H9 (cell line): Measurements from ENCODE around the gene THY1. TPM values are rescaled to one million over a fixed set of nuclear protein-coding genes. Genes with fewer than 3 reads are reported as not detected.

Experiments
- DNase-seq: peaks from one replicate; pipeline ENCODE4 v3.0.0-alpha.2; 2017
- H2AFZ ChIP-seq: one replicate; pipeline ENCODE4 v1.6.1; 2013; ENCODE audit warnings: mild to moderate bottlenecking, low read length, control low read depth, moderate library complexity
- H2AK5ac ChIP-seq: 2 replicates; pipeline ENCODE4 v1.6.1; 2013; ENCODE audit warnings: low read length, control low read depth, mixed read lengths; ENCODE audit not compliant: insufficient read length
- H2BK120ac ChIP-seq: one replicate; pipeline ENCODE4 v1.6.1; 2013; ENCODE audit warnings: low read depth, mild to moderate bottlenecking, low read length, control low read depth, inconsistent platforms; ENCODE audit not compliant: poor library complexity, severe bottlenecking
- H2BK12ac ChIP-seq: 2 replicates; pipeline ENCODE4 v1.6.1; 2013; ENCODE audit warnings: low read length, control low read depth, mixed read lengths, low read depth; ENCODE audit not compliant: insufficient read length
- H2BK15ac ChIP-seq: 2 replicates; pipeline ENCODE4 v1.6.1; 2013; ENCODE audit warnings: low read depth, low read length, control low read depth
- H2BK20ac ChIP-seq: one replicate; pipeline ENCODE4 v1.6.1; 2013; ENCODE audit warnings: low read depth, mild to moderate bottlenecking, low read length, control low read depth, inconsistent platforms; ENCODE audit not compliant: poor library complexity, severe bottlenecking
- H2BK5ac ChIP-seq: 2 replicates; pipeline ENCODE4 v1.6.1; 2013; ENCODE audit warnings: low read length, control low read depth, mixed read lengths; ENCODE audit not compliant: insufficient read length
- H3K14ac ChIP-seq: 2 replicates; pipeline ENCODE4 v1.6.1; 2013; ENCODE audit warnings: low read length, control low read depth; ENCODE audit not compliant: insufficient read depth
- H3K18ac ChIP-seq: 2 replicates; pipeline ENCODE4 v1.6.1; 2013; ENCODE audit warnings: low read depth, mild to moderate bottlenecking, mixed read lengths, low read length, control low read depth; ENCODE audit not compliant: insufficient read length
- H3K23ac ChIP-seq: 2 replicates; pipeline ENCODE4 v1.6.1; 2013; ENCODE audit warnings: low read length, control low read depth, mixed read lengths, low read depth; ENCODE audit not compliant: insufficient read length
- H3K23me2 ChIP-seq: 2 replicates; pipeline ENCODE4 v1.6.1; 2013; ENCODE audit warnings: low read depth, mild to moderate bottlenecking, mixed read lengths, low read length, control low read depth; ENCODE audit not compliant: insufficient read length, poor library complexity, severe bottlenecking
- H3K27ac ChIP-seq: 2 replicates; pipeline ENCODE4 v1.5.1; 2013; ENCODE audit warnings: low read length, control low read depth, mixed read lengths, low read depth; ENCODE audit not compliant: insufficient read length
- H3K27me3 ChIP-seq: 2 replicates; pipeline ENCODE4 v1.6.1; 2013; ENCODE audit warnings: low read length, control low read depth, inconsistent platforms; ENCODE audit not compliant: insufficient read depth
- H3K4ac ChIP-seq: 2 replicates; pipeline ENCODE4 v1.6.1; 2013; ENCODE audit warnings: low read depth, mild to moderate bottlenecking, control low read depth, inconsistent platforms, low read length, moderate library complexity
- H3K4me1 ChIP-seq: 2 replicates; pipeline ENCODE4 v1.6.1; 2013; ENCODE audit warnings: low read length, control low read depth, inconsistent platforms; ENCODE audit not compliant: insufficient read depth
- H3K4me2 ChIP-seq: 2 replicates; pipeline ENCODE4 v1.6.1; 2013; ENCODE audit warnings: low read length, control low read depth, mixed read lengths; ENCODE audit not compliant: insufficient read length, insufficient read depth
- H3K56ac ChIP-seq: 2 replicates; pipeline ENCODE4 v1.6.1; 2013; ENCODE audit warnings: low read depth, mild to moderate bottlenecking, mixed read lengths, low read length, control low read depth; ENCODE audit not compliant: insufficient read length
- H3K79me1 ChIP-seq: 2 replicates; pipeline ENCODE4 v1.6.1; 2013; ENCODE audit warnings: low read depth, mild to moderate bottlenecking, moderate library complexity, low read length, control low read depth, inconsistent platforms; ENCODE audit not compliant: insufficient read depth, poor library complexity, severe bottlenecking
- H3K79me2 ChIP-seq: 2 replicates; pipeline ENCODE4 v1.6.1; 2013; ENCODE audit warnings: low read length, control low read depth, inconsistent platforms; ENCODE audit not compliant: insufficient read depth
- H3K9ac ChIP-seq: 2 replicates; pipeline ENCODE4 v1.6.1; 2013; ENCODE audit warnings: low read length, control low read depth, mixed read lengths; ENCODE audit not compliant: insufficient read length; ENCODE audit errors: extremely low read depth
- H3K9me3 ChIP-seq: one replicate; pipeline ENCODE4 v1.6.1; 2013; ENCODE audit warnings: low read depth, low read length, inconsistent platforms; ENCODE audit not compliant: control insufficient read depth
- H3T11ph ChIP-seq: one replicate; pipeline ENCODE4 v1.6.1; 2013; ENCODE audit warnings: mild to moderate bottlenecking, low read length, control low read depth, inconsistent platforms
- H4K20me1 ChIP-seq: one replicate; pipeline ENCODE4 v1.6.1; 2013; ENCODE audit not compliant: control insufficient read depth, insufficient read length, insufficient read depth
- H4K5ac ChIP-seq: 2 replicates; pipeline ENCODE4 v1.6.1; 2013; ENCODE audit warnings: low read depth, mild to moderate bottlenecking, mixed read lengths, low read length, control low read depth; ENCODE audit not compliant: insufficient read length
- H4K8ac ChIP-seq: replicated peaks from 2 replicates; pipeline ENCODE4 v1.6.1; 2013; ENCODE audit warnings: low read length, control low read depth, mixed read lengths, low read depth; ENCODE audit not compliant: insufficient read length
- H4K91ac ChIP-seq: 2 replicates; pipeline ENCODE4 v1.6.1; 2013; ENCODE audit warnings: low read depth, mild to moderate bottlenecking, moderate library complexity, mixed read lengths, low read length, control low read depth; ENCODE audit not compliant: insufficient read length
- H3K27ac Mint-ChIP-seq, 3 experiments: 2 replicates in 2 of 3; 3 replicates in 1 of 3; pipeline ENCODE4 v1.8.0; 2020 to 2021; ENCODE audit warnings: mixed read lengths in 3 of 3, mild to moderate bottlenecking in 1 of 3, moderate library complexity in 1 of 3
- H3K27me3 Mint-ChIP-seq: 2 replicates; pipeline ENCODE4 v1.8.0; 2021; ENCODE audit warnings: low read depth, mild to moderate bottlenecking, moderate library complexity, mixed read lengths
- H3K36me3 Mint-ChIP-seq, 3 experiments: 2 replicates in 2 of 3; 3 replicates in 1 of 3; pipeline ENCODE4 v1.8.0; 2020 to 2021; ENCODE audit warnings: low read depth in 3 of 3, mixed read lengths in 3 of 3; ENCODE audit not compliant: insufficient read depth in 1 of 3
- H3K4me1 Mint-ChIP-seq, 2 experiments: 2 replicates each; pipeline ENCODE4 v1.8.0; 2020; ENCODE audit warnings: mixed read lengths in 2 of 2
- H3K4me3 Mint-ChIP-seq, 2 experiments: 2 replicates in 1 of 2; 3 replicates in 1 of 2; pipeline ENCODE4 v1.8.0; 2020 to 2021; ENCODE audit warnings: mild to moderate bottlenecking in 2 of 2, mixed read lengths in 2 of 2, moderate library complexity in 1 of 2
- H3K9me3 Mint-ChIP-seq, 2 experiments: 2 replicates in 1 of 2; 3 replicates in 1 of 2; pipeline ENCODE4 v1.8.0; 2020; ENCODE audit warnings: mild to moderate bottlenecking in 2 of 2, mixed read lengths in 2 of 2, moderate library complexity in 1 of 2
- CTCF ChIP-seq: fragments of 200-600 bp; sonication (generic); conservative IDR thresholded peaks from 3 replicates; pipeline ENCODE4 v1.8.0; 2021; ENCODE audit warnings: antibody characterized with exemption, mild to moderate bottlenecking
- WGBS: extraction: QIAGEN DNeasy Blood & Tissue Kit; methylation state at CpG from one replicate; pipeline ENCODE4 v1.1.7; 2013; ENCODE audit warnings: missing lambda C conversion rate, low lambda C conversion rate, mixed read lengths; ENCODE audit not compliant: insufficient read length; ENCODE audit errors: extremely low coverage; 5-methylcytosine and 5-hydroxymethylcytosine counted together
- total RNA-seq: library from RNA; stranded (reverse); gene quantifications from 2 replicates; pipeline ENCODE4 v1.2.1, GENCODE V29; 2021

Gene THY1
- total RNA-seq, 1 experiment from 2014 or later, result 176 TPM

- H2BK15ac ChIP-seq, result no peak overlapping the region
- no peak overlapping the region for H2BK5ac ChIP-seq
- 0 out of 2 replicates have a peak, but pooled peaks cover 2% of the 10 kb centered on the region for H3K4me1 ChIP-seq
- H3K27me3 Mint-ChIP-seq, result peaks cover 61% of the 10 kb centered on the region
- H4K5ac ChIP-seq, result no peak overlapping the region
- H3K9me3 ChIP-seq, result no peaks in the 10 kb centered on the region
- no peak overlapping the region for H2AFZ ChIP-seq
- H3K9me3 Mint-ChIP-seq, result peaks cover 2 to 5% of the 10 kb centered on the region in 2 experiments; a peak in 2 of 5 replicates
- no peak overlapping the region for H3K4me2 ChIP-seq
- no peak overlapping the region for H2BK12ac ChIP-seq
- H3K79me2 ChIP-seq, result no peaks in the 10 kb centered on the region
- no peak overlapping the region for H4K8ac ChIP-seq
- no peak overlapping the region for H3K23ac ChIP-seq
- H3K79me1 ChIP-seq, result no peaks in the 10 kb centered on the region
- H3K27me3 ChIP-seq, result peaks cover 21% of the 10 kb centered on the region; the same call in 1 of the 2 replicates
- no peak for DNase-seq
- no peak overlapping the region for H3K4me3 Mint-ChIP-seq
- peaks cover 0 to 6% (median 2%) of the 10 kb centered on the region in 3 experiments; a peak in 5 of 7 replicates for H3K36me3 Mint-ChIP-seq
- H3K23me2 ChIP-seq, result peaks cover 4% of the 10 kb centered on the region
- H3T11ph ChIP-seq, result no peak overlapping the region
- no peak overlapping the region for H2AK5ac ChIP-seq
- no peak overlapping the region; the same call in 1 of the 2 replicates for H3K14ac ChIP-seq
- no peak overlapping the region for H2BK20ac ChIP-seq
- H3K4me1 Mint-ChIP-seq, result peaks cover 48 to 56% of the 10 kb centered on the region in 2 experiments
- H3K18ac ChIP-seq, result no peak overlapping the region
- H3K27ac ChIP-seq, result no peak overlapping the region
- TF ChIP-seq CTCF, result no peak
- peaks cover 4% of the 10 kb centered on the region for H4K20me1 ChIP-seq
- H2BK120ac ChIP-seq, result no peak overlapping the region
- no peak overlapping the region for H4K91ac ChIP-seq
- no peak overlapping the region for H3K56ac ChIP-seq
- WGBS, result no CpG with 5 or more reads among the region's 9 CpGs
- H3K27ac Mint-ChIP-seq, result no peak overlapping the region
- no peak overlapping the region for H3K4ac ChIP-seq
- no peak overlapping the region for H3K9ac ChIP-seq
These were observed 55.3 kb downstream of the THY1 start for GRCh38 chr11:119367661-119368120.

Other genes with a start within 250 kb of the THY1 start
- gene NHERF4, start 237.7 kb downstream of the THY1 start, total RNA-seq, result 0.39 TPM in 1 of 2 replicates, not detected in the other
- gene CBL, start 216.8 kb downstream of the THY1 start, total RNA-seq, result 52.1 and 56.4 TPM in 2 replicates
- 21.5 and 23.3 TPM in 2 replicates for gene MCAM, start 106.0 kb downstream of the THY1 start, total RNA-seq
- 56.2 and 57.6 TPM in 2 replicates for gene RNF26, start 88.6 kb downstream of the THY1 start, total RNA-seq
- 0.33 and 0.59 TPM in 2 replicates for gene C1QTNF5, start 82.3 kb downstream of the THY1 start, total RNA-seq
- gene MFRP, start 76.5 kb downstream of the THY1 start, total RNA-seq, result not detected in 2 replicates
- gene USP2, start 41.5 kb downstream of the THY1 start, total RNA-seq, result 5.7 and 7.6 TPM in 2 replicates